Head of caudate nucleus (tissue), 42 donors: ENCODE data around the gene BRINP3.

Source experiments
- DNase-seq, 42 donors: peaks; one replicate each; pipeline versions ENCODE4 v3.0.0 to v3.0.0-alpha.2; 2020 to 2021; ENCODE audit warnings: mixed read lengths in 7 of 42
- intact Hi-C: fragments of 100-400 bp; cut with DNase I; formaldehyde crosslinking; loops from one replicate; pipeline ENCODE4 v1.15.0; 2022

The BRINP3 gene

DNA sequence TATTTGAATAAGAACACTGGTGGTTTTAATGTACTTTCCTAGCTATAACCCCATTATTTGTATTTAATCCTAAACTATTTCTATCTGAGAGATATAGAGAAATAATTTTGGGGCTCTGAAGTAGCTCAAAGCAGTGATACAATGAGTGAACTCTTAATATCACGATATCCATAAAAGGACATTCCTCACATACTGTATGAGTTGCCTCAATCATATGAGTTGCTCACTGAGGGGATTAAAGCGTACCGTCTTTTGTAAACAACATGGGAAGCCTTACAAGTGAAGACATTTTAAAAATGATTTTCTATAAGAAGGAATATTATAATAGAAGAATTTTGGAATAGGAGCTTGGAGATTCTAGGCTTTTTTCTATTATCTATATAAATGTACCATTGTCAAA, 21.5 kb downstream of the BRINP3 start:
- intact Hi-C loops = no loop called here
- no peak for DNase-seq

DNA sequence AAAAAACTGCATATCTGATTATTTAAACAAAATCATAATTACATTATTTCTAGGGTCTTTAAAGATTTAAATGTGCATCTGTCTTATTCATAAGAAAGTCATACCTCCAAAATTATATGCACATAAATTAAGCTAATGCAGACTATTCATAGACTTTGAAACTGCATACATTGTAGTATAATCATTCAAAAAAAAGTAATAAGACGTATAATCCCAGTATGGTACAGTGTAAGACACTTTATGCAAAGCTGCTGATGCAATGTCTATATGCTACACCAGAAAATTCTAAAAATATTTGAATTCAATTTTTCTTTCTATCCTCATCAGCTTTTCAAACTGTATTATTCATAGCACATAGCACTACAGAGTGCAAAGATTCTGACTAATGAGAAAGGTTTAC, 22.0 kb downstream of the BRINP3 start:
- intact Hi-C loops = no loop called here
- DNase-seq = no peak

DNA sequence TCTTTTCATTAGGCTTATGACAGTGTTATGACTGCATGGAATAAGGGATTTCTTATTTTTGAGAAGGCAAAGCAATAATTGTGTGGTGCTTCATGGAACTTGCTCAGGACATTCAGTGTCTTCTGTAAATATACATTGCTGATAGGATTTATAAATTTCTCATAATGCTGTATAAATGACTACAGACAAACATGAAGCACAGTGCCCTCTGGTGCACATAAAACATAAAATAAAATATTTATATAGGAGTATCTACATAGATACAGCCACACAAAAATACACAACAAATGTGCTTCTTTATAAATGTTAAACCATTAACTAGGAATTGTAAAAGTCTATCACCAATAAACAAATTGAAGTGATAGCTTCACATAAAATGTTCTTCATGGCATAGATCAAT, 24.1 kb downstream of the BRINP3 start:
- intact Hi-C loops = no loop called here
- no peak for DNase-seq

DNA sequence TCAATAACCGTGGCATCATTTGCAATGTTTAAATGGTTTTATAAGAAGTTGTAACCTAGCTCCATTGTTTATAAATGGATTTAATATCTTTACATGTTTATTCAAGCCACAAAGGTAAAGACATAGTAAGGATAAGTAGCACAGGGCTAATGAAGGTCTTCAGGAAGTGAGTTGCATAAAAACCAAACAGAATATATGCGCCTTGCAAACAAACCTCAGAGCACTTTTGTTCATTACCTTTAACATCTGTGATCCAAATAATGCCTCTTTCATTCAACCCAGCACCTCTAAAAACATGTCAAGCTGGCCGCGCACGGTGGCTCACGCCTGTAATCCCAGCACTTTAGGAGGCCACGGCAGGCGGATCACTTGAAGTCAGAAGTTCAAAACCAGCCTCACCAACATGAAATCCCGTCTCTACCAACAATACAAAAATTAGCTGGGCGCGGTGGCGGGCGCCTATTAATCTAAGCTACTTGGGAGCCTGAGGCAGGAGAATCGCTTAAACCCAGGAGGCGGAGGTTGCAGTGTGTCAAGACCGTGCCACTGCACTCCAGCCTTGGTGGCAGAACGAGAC, 25.3 kb downstream of the BRINP3 start:
- DNase-seq = no peak
- intact Hi-C loops = no loop called here

DNA sequence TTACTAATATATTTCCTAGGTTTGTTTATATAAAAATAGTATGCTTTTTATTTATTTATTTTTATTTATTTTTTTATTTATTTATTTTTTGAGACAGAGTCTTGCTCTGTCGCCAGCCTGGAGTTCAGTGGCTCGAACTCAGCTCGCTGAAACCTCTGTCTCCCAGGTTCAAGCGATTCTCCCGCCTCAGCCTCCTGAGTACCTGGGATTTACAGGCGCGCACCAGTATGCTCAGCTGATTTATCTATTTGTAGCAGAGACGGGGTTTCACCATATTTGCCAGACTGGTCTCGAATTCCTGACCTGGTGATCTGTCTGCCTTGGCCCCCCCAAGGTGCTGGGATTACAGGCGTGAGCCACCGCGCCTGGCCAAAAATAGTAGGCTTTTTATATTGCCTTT, 33.2 kb downstream of the BRINP3 start:
- DNase-seq = no peak
- intact Hi-C loops = no loop called here

DNA sequence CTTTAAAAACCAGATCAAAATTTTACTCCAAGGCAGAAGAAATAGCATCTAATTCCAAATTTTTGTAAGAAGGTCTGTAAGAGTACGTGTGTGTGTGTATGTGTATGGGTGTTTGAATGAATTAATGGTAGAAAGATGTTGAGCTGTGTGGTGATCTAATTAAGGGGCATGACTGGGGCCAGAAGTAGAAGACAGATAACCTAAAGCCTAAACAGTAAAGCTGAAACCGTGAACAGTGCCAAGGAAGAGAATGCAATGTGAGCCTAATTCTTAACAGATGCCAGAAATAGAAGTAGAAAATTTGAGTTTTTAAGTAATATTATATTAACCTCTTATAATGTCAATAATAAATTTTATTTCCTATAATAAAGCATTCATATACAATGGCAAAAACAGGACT, 38.2 kb downstream of the BRINP3 start:
- intact Hi-C loops = no loop called here
- DNase-seq = no peak

DNA sequence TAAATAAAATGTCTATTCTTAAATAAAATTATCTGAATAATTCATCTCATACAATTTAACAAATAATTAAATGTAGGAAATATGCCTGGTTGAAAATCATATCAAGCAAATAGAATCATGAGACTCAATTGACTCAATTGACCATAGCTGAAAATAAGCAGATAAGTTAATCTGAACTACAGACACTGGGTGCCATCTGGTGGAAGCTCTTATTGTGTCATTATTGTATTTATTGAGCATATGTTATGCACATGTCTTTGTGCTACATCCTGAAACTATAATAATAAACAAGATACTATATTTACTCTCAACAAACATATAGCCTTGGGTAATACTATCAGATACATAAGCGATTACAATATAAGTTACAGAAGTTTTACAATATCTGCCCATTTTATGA, 41.0 kb downstream of the BRINP3 start:
- intact Hi-C loops = no loop called here
- peak in 1 of 42 donors; percentile 2 for DNase-seq

DNA sequence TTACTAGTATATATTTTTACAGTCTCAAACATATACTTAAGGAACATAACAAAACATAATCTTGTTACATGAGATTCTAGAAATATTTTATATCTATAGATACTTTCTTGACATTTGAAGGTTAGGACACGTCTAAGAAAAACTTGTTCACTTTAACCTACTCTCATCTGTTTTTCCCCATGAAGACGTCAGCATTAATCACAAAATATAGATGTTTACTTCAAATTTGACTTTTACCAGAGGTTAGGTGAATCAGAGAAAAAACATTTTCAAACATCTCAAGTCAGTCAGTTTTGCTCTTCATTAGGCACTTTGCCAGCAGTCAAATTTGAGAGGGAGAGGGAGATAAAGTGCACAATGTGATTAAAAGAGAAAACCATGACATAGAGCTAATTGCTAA, 47.7 kb downstream of the BRINP3 start:
- DNase-seq = no peak
- intact Hi-C loops = no loop called here

DNA sequence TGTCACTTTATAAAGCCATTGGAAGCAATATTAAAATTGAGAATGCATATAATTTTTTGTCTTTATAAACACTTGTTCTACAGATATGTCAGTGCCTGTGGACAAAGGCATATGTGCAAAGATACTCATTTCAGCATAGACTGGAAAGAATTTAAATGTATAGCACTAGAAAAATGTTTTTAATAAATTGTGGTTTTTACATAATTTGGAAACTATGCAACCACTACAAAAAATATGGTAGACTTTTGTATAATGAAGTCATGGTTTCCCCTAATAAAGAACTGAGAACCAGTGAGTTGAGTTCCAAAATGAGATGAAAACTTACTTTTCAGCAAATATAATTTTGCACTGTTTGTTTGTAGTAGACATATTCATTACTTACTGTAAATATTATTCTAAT, 48.5 kb downstream of the BRINP3 start:
- DNase-seq = no peak
- intact Hi-C loops = no loop called here

DNA sequence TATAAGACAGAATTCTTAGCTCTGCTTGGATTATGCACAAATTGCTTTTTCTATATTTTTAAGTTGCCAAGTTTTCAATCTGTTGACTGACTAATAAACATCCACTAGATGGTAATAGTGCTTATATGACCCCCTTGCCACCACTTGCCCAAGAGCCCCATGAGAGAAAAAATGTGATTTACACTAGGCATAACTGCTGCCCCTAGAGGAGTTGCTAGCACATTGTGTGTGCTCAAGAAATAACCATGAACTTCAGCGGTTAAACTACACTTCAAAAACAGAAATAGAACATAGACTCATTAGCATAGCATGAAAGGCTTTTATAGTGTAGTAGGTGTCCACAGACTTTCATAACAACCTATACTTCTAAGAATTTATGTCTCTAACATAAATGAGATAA, 61.4 kb downstream of the BRINP3 start:
- no peak for DNase-seq
- intact Hi-C loops = no loop called here

DNA sequence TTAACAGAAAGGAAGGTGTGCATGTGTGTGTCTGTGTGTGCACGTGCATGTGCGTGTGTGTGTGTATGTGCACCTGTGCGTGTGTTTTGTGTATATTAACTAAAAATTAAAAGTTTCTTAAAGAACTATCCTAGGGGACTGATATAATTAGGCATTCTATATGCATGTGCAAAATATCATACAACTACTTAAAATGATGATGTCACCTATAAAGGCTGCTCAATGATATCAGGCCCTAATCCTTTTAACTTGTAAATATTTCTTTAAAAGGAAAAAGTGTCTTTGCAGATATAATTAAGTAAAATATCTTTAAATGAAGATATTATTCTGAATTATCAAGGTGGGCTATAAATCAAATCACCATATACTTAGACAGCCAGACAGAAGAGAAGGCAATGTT, 64.5 kb downstream of the BRINP3 start:
- DNase-seq = no peak
- intact Hi-C loops = no loop called here

DNA sequence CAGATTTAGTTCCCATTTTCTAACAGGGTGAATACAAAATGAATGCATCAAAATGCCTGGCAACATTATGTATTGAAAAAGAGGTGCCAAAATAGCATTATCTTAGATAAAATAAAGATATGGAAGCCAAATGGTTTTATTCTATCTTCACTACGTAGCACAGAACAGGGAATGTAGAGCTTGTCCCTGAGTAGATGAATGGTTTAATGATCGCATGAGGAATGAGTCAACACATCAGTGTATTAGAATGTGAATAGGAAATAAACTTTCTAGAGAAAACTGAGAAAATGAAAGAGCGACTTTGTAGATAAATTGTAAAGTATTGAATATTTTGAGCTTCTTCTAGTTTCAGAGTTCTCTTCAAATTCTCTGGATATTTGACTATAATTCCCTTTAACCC, 74.3 kb downstream of the BRINP3 start:
- intact Hi-C loops = no loop called here
- DNase-seq = no peak

DNA sequence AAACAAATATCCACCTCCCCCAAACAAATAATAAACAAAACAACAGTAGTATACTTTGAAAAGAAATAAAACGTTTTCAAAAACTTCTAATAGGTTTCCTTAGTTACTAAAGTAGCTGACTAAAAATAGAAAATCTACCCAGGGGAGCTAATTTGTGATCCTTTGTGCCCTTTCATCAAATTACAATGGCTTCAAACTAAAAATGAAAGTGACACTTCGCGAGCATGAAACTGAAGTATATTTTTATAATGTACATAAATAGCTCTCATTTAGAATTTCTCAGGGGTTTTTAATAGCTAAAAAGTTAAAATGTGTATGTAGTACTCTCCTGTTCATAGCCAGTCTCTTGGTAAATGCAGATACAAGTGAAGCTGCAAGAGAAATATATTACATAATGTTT, 78.4 kb downstream of the BRINP3 start:
- DNase-seq = no peak
- intact Hi-C loops = no loop called here

DNA sequence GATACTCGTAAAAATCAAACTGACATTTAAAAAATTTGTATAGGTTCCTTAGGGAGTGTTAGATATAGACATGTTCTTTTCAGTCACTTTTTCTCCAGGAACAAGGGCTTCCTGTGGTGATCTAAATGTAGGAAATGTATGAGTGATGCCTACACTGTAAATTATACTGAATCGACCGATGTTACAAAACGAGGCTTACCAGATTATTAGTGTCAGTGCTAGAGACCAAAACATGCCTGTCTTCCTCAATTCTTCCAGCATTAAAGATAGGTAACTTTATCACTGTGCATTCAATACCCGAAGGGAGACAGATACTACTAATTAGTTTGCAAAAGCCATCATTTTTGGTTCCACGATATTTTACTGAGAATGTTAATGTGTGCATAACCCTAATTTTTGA, 86.1 kb downstream of the BRINP3 start:
- intact Hi-C loops = no loop called here
- no peak for DNase-seq

DNA sequence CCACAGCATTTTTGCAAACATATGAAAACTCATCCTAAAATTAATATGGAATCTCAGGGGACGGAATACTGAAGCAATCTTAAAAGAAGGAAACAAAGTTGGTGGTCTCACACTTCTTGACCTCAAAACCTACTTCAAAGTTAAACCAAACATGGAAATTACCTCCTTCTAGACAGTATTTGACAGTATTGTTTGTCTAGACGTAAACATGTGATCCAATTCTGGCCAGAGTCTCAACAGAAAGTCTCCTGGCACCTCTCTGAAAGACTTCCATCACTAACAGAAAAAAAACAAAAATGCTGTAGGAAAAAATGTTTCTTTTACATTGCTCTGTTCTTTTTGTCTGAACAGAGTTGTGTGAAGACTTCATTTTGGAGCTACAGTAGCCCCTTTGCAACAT, 99.7 kb downstream of the BRINP3 start:
- intact Hi-C loops = no loop called here
- DNase-seq = no peak

DNA sequence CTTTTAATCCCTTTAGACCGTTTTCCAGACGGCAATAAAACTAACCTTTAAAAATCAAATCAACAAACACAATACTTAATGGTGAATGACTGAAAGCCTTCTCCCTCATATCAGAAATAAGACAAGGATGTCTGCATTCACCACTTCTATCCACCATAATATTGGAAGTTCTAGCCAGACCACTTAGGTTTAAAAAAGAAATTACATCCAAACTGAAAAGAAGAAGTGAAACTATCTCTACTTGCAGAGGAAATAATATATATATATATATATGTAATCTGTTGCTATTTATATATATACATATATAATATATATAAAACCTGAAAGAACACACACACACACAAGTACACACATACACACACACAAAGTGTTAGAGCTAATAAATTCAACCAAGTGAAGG, 100.4 kb downstream of the BRINP3 start:
- DNase-seq = no peak
- intact Hi-C loops = no loop called here

DNA sequence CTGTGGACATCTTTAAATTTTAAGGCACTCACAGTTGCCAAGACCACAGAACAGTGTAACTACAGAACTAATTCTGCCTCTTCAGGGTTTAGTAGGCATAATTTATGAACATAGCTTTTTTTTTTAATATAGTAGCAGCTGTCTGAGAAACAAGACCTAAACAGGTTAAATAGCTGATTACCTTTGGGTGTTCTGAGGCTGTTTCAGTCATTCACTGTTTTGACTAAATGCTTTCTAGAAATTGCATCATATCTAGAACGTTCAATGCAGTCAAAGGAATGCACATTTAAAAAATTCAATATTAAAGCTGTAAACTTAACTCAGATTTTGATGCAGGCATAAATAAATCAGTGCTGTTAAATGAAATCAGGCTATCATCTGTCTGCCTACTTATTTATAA, 101.6 kb downstream of the BRINP3 start:
- intact Hi-C loops = no loop called here

DNA sequence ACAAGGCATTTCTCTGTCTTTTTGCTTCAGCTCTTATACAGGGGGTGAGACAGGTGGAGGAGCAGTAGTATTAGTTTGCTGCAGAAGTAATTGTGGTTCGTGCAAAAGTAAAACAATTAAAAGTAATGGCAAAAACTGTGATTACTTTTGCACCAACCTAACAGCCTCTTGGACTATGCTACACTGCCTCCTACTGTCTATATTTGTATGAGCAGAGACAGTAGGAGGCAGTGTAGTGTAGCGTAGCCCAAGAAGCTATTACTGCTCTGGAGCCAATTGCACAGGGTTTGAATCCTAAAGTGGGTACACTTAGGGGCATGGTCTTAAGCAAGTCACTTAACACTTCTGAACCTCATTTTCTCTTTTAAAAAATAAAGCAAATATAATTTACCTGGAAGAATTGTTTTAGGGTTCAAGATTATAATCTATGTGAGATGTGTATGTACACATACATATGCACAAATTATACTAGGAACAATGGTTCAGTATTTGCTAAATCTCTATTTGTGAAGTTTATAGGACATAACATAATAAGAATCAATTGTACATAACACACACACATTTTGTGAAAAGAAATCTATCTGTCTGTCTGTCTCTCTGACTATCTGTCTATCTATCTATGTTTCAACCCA, 103.8 kb downstream of the BRINP3 start:
- DNase-seq = no peak
- intact Hi-C loops = no loop called here

More for the DNA sequence above, 101.6 kb downstream of the BRINP3 start:
- no peak for DNase-seq

DNA sequence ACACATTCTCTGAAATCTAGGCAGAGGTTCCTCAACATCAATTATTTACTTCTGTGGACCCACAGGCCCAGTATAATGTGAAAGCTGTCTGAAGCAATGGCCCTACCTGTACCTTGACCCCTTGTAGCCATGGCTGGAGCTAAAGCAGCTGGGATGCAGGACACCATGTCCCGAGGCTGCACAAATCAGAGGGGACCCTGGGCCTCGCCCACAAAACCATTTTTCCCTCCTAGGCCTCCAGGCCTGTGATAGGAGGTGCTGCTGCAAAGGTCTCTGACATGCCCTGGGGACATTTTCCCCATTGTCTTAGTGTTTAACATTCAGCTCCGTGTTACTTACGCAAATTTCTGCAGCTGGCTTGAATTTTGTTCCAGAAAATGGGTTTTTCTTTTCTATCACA, 110.5 kb downstream of the BRINP3 start:
- intact Hi-C loops = no loop called here

DNA sequence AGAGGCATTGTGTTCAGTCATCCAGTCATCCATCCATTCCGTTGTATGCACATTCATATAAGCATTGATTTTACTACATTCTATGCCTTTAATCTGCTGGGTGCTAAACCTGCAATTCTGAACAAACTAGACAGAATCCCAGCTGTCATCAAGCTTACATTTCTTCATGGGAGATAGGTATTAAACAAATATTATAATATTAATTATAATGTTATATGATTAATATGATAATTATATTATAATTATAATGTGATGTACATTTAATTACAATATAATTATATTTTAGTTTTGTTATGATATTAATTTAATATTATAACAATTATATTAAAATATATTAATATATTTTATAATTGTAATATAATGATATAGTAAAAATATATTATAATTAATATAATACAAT, 112.4 kb downstream of the BRINP3 start:
- no peak for DNase-seq
- intact Hi-C loops = no loop called here

More for the DNA sequence above, 110.5 kb downstream of the BRINP3 start:
- no peak for DNase-seq

DNA sequence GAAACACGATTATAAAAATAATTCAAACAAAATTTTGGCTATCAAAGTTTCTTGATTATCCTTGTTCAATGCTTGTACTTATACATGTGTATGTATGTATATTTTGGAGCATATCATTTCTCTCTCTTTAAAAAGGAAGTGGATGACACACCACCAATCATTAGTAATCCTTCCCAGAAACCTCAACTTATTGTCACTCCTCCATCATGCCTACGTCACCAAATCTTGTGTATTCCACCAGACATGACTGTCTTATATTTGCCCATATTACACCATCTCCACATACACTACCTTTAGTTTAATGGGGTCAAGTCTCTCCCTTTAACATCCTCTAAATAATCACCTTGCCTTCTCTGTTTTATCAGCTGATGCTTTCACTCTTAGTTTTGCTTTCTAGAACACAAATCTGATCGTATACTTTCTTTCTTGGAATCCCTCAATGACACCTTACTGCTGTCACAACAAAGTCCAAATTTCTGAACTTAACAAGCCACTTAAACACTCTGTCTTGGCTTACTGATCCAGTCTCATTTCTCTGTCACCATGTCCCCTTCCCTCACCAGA, 124.0 kb downstream of the BRINP3 start:
- no peak for DNase-seq
- intact Hi-C loops = no loop called here
